Large intestine (tissue), 3 donors: ENCODE results near the gene GNG12. TPM values are rescaled to one million over a fixed set of nuclear protein-coding genes. Genes with fewer than 3 reads are reported as not detected.

Experiments
- DNase-seq, 2 donors: peaks; one replicate each; pipeline versions ENCODE4 v3.0.0 to v3.0.0-alpha.2; 2013
- H3K27ac ChIP-seq: one replicate; pipeline ENCODE4 v1.5.1; 2013; ENCODE audit warnings: low read length
- H3K27me3 ChIP-seq: 2 replicates; pipeline ENCODE4 v1.6.1; 2013; ENCODE audit warnings: low read length; ENCODE audit not compliant: control insufficient read depth, insufficient read depth
- H3K36me3 ChIP-seq: 2 replicates; pipeline ENCODE4 v1.6.1; 2013; ENCODE audit warnings: low read length; ENCODE audit not compliant: control insufficient read depth, insufficient read depth
- H3K4me1 ChIP-seq: one replicate; pipeline ENCODE4 v1.6.1; 2013; ENCODE audit warnings: low read length; ENCODE audit not compliant: control insufficient read depth, insufficient read depth
- H3K4me3 ChIP-seq: one replicate; pipeline ENCODE4 v1.5.1; 2013; ENCODE audit warnings: low read length
- H3K9me3 ChIP-seq: one replicate; pipeline ENCODE4 v1.6.1; 2013; ENCODE audit warnings: mild to moderate bottlenecking, low read depth, low read length, moderate library complexity; ENCODE audit not compliant: control insufficient read depth
- WGBS: methylation state at CpG from one replicate; pipeline ENCODE4 v1.1.5; 2013; ENCODE audit warnings: low lambda C conversion rate; ENCODE audit not compliant: insufficient coverage; 5-methylcytosine and 5-hydroxymethylcytosine counted together
- polyA plus RNA-seq: library from polyadenylated mRNA; unstranded; fragments of 120-200 nt; gene quantifications from one replicate; pipeline ENCODE4 v1.2.1, GENCODE V29; 2013

Gene GNG12
- polyA plus RNA-seq, 1 donor: 120 TPM

- Histone ChIP-seq H3K4me3 (no peak overlapping the region), H3K4me1 (peaks cover 57% of the 10 kb centered on the region)
- peak; percentile 96 to 98 for DNase-seq
Observed at GRCh38 chr1:67760030-67760821, 73.0 kb downstream of the GNG12 start.

GRCh38 chr1:67759692-67760029 lies 73.6 kb downstream of the GNG12 start:
- Histone ChIP-seq H3K4me1 (peaks cover 56% of the 10 kb centered on the region), H3K4me3 (no peak overlapping the region)

More at GRCh38 chr1:67760030-67760821, 73.0 kb downstream of the GNG12 start:
- 0% methylated on average over 1 of the region's 14 CpGs for WGBS
- Histone ChIP-seq H3K36me3 (no peaks in the 10 kb centered on the region), H3K27ac (peak overlapping the region; percentile 98), H3K9me3 (no peaks in the 10 kb centered on the region), H3K27me3 (no peaks in the 10 kb centered on the region)

GRCh38 chr1:67759066-67759465 lies 74.2 kb downstream of the GNG12 start:
- no CpG with 5 or more reads among the region's 3 CpGs for WGBS

More at GRCh38 chr1:67759692-67760029, 73.6 kb downstream of the GNG12 start:
- Histone ChIP-seq H3K27me3 (no peaks in the 10 kb centered on the region), H3K36me3 (peaks cover 4% of the 10 kb centered on the region), H3K27ac (peak overlapping the region; percentile 98), H3K9me3 (no peaks in the 10 kb centered on the region)
- no peak for DNase-seq

GRCh38 chr1:67755619-67756018 lies 77.6 kb downstream of the GNG12 start:
- Histone ChIP-seq H3K4me1 (peaks cover 31% of the 10 kb centered on the region), H3K27me3 (no peaks in the 10 kb centered on the region), H3K9me3 (no peaks in the 10 kb centered on the region), H3K27ac (peak overlapping the region; percentile 30), H3K4me3 (no peak overlapping the region), H3K36me3 (peaks cover 4% of the 10 kb centered on the region)
- WGBS: 33% methylated on average over 1 of the region's 2 CpGs
- DNase-seq: peak in 1 of 2 donors; percentile 43

More at GRCh38 chr1:67759066-67759465, 74.2 kb downstream of the GNG12 start:
- Histone ChIP-seq H3K9me3 (no peaks in the 10 kb centered on the region), H3K36me3 (peaks cover 4% of the 10 kb centered on the region), H3K27me3 (no peaks in the 10 kb centered on the region), H3K4me1 (peaks cover 51% of the 10 kb centered on the region), H3K4me3 (no peak overlapping the region), H3K27ac (peak overlapping the region; percentile 98)
- no peak for DNase-seq

- DNase-seq: no peak
- Histone ChIP-seq H3K4me3 (no peak overlapping the region), H3K36me3 (peaks cover 4% of the 10 kb centered on the region), H3K27ac (no peak overlapping the region), H3K4me1 (peaks cover 32% of the 10 kb centered on the region), H3K27me3 (no peaks in the 10 kb centered on the region), H3K9me3 (no peaks in the 10 kb centered on the region)
- WGBS: no CpG with 5 or more reads among the region's 2 CpGs
Observed at GRCh38 chr1:67755160-67755559, 78.1 kb downstream of the GNG12 start.

- H3K27ac ChIP-seq: no peak overlapping the region
- H3K36me3 ChIP-seq: peaks cover 4% of the 10 kb centered on the region
- no peak overlapping the region for H3K4me3 ChIP-seq
- WGBS: no CpG with 5 or more reads among the region's 4 CpGs
- no peaks in the 10 kb centered on the region for H3K9me3 ChIP-seq
- no peak for DNase-seq
- H3K4me1 ChIP-seq: peaks cover 34% of the 10 kb centered on the region
- H3K27me3 ChIP-seq: no peaks in the 10 kb centered on the region
Observed at GRCh38 chr1:67754526-67754920, 78.7 kb downstream of the GNG12 start.

- Histone ChIP-seq H3K4me3 (no peak overlapping the region), H3K9me3 (no peaks in the 10 kb centered on the region), H3K27ac (no peak overlapping the region), H3K27me3 (no peaks in the 10 kb centered on the region), H3K36me3 (peaks cover 4% of the 10 kb centered on the region), H3K4me1 (peaks cover 34% of the 10 kb centered on the region)
- 80% methylated on average over 4 of the region's 17 CpGs for WGBS
- no peak for DNase-seq
Observed at GRCh38 chr1:67753776-67754525, 79.3 kb downstream of the GNG12 start.

GRCh38 chr1:67752306-67752705 lies 81.0 kb downstream of the GNG12 start:
- peaks cover 4% of the 10 kb centered on the region for H3K36me3 ChIP-seq
- no peaks in the 10 kb centered on the region for H3K9me3 ChIP-seq
- no peaks in the 10 kb centered on the region for H3K27me3 ChIP-seq
- no peak for DNase-seq
- peaks cover 45% of the 10 kb centered on the region for H3K4me1 ChIP-seq
- no peak overlapping the region for H3K4me3 ChIP-seq
- 89% methylated on average over 1 of the region's 2 CpGs for WGBS
- no peak overlapping the region for H3K27ac ChIP-seq

GRCh38 chr1:67750691-67751054 lies 82.6 kb downstream of the GNG12 start:
- peak overlapping the region; percentile 81 for H3K27ac ChIP-seq
- WGBS: 40% methylated on average over 1 of the region's 1 CpG
- no peaks in the 10 kb centered on the region for H3K27me3 ChIP-seq
- H3K4me3 ChIP-seq: no peak overlapping the region
- H3K4me1 ChIP-seq: peaks cover 46% of the 10 kb centered on the region
- H3K9me3 ChIP-seq: no peaks in the 10 kb centered on the region
- H3K36me3 ChIP-seq: peaks cover 4% of the 10 kb centered on the region
- peak in 1 of 2 donors; percentile 37 for DNase-seq

GRCh38 chr1:67749844-67750690 lies 83.2 kb downstream of the GNG12 start:
- peak in 1 of 2 donors; percentile 56 for DNase-seq
- WGBS: no CpG with 5 or more reads among the region's 8 CpGs

More at GRCh38 chr1:67749844-67750690, 83.2 kb downstream of the GNG12 start:
- no peak overlapping the region for H3K4me3 ChIP-seq
- H3K27ac ChIP-seq: peak overlapping the region; percentile 81
- no peaks in the 10 kb centered on the region for H3K27me3 ChIP-seq
- H3K36me3 ChIP-seq: peaks cover 4% of the 10 kb centered on the region
- peaks cover 46% of the 10 kb centered on the region for H3K4me1 ChIP-seq
- H3K9me3 ChIP-seq: no peaks in the 10 kb centered on the region
